ENCODE data around the gene CHST15.

GRCh38 chr10:124104011-124104627 is 10.7 kb upstream of the CHST15 start:
- TF ChIP-seq CTCF (IDR thresholded peaks at IDR 0.05) = no peak
- no peak for TF ChIP-seq POLR2A (IDR thresholded peaks at IDR 0.05)
